HCT116 (cell line): ENCODE measurements around the gene PDE4D. TPM values are rescaled to one million over a fixed set of nuclear protein-coding genes. Genes with fewer than 3 reads are reported as not detected.
"Not testable (repeated sequence)": the region's sequence is repeated elsewhere in the genome, so short reads cannot be mapped to it uniquely, and the experiment has no call there.

Experiments
- ATAC-seq: fragments of 200-7000 bp; cut with Tn5 transposase; 2 replicates; pipeline ENCODE4 v1.9.1; 2020; ENCODE audit warnings: mild to moderate bottlenecking, moderate library complexity
- BruUV-seq: library from RNA; stranded (reverse); fragments of 400-500 nt; replicated peaks from 2 replicates; lab custom pipeline; 2021; lab: Mats Ljungman, UMichigan
- CTCF ChIA-PET: fragments of 300-600 bp; sonication (Branson Sonifier 250); formaldehyde crosslinking; loops from one replicate; lab custom pipeline; 2021; ENCODE audit warnings: antibody characterized with exemption; lab: Charles Lee
- POLR2A ChIA-PET: fragments of 300-600, 350-600 bp; sonication (Branson Sonifier 250); formaldehyde crosslinking; loops from one replicate; lab custom pipeline; 2021; ENCODE audit warnings: antibody characterized with exemption; lab: Charles Lee
- RAD21 ChIA-PET, 2 experiments: fragments of 300-600 bp; sonication (Branson Sonifier 250); formaldehyde crosslinking; loops; one replicate each; lab custom pipeline; 2023; ENCODE audit warnings: low total read pairs in 2 of 2; ENCODE audit not compliant: uncharacterized antibody in 2 of 2, unreplicated experiment in 2 of 2, low non-redundant PET in 1 of 2; lab: Charles Lee
- DNase-seq: peaks from one replicate; pipeline ENCODE4 v3.0.0-alpha.2; 2010; ENCODE audit warnings: low read depth, low spot score
- H2AFZ ChIP-seq: fragments of 200-600 bp; shearing (Covaris generic), sonication (generic); 2 replicates; pipeline ENCODE4 v1.6.1; 2017; ENCODE audit warnings: low read depth, mixed run types, mixed read lengths, antibody characterized with exemption, low read length; ENCODE audit not compliant: poor library complexity, severe bottlenecking
- H3K27ac ChIP-seq: 2 replicates; pipeline ENCODE4 v1.5.1; 2012; ENCODE audit warnings: low read depth, low read length
- H3K27me3 ChIP-seq: fragments of 200-600 bp; sonication (generic); 2 replicates; pipeline ENCODE4 v1.6.1; 2016; ENCODE audit warnings: mixed run types, low read length, mixed read lengths; ENCODE audit not compliant: insufficient read depth
- H3K36me3 ChIP-seq, 2 experiments: fragments of 200-500 bp in 1 of 2; fragments of 200-600 bp in 1 of 2; sonication (Bioruptor generic) in 1 of 2; sonication (generic) in 1 of 2; 2 replicates each; pipeline versions ENCODE4 v1.5.1 to v1.6.1; 2014 to 2016; ENCODE audit warnings: low read length in 2 of 2, inconsistent platforms in 1 of 2, mixed read lengths in 1 of 2, mixed run types in 1 of 2; ENCODE audit not compliant: insufficient read depth in 2 of 2, control insufficient read depth in 1 of 2
- H3K4me1 ChIP-seq, 2 experiments: fragments of 200-600 bp in 1 of 2; sonication (generic) in 1 of 2; 2 replicates each; pipeline versions ENCODE4 v1.5.1 to v1.6.1; 2012 to 2017; ENCODE audit warnings: low read length in 2 of 2, inconsistent platforms in 1 of 2, mild to moderate bottlenecking in 1 of 2, mixed read lengths in 1 of 2, mixed run types in 1 of 2, moderate library complexity in 1 of 2; ENCODE audit not compliant: insufficient read depth in 2 of 2, control insufficient read depth in 1 of 2
- H3K4me2 ChIP-seq: fragments of 200-600 bp; sonication (generic); 2 replicates; pipeline ENCODE4 v1.6.1; 2017; ENCODE audit warnings: mixed run types, low read length, mixed read lengths
- H3K4me3 ChIP-seq, 2 experiments: fragments of 200-600 bp in 1 of 2; sonication (generic) in 1 of 2; replicated peaks in 1 of 2; 2 replicates each; pipeline ENCODE4 v1.5.1; 2011 to 2016; ENCODE audit warnings: low read length in 2 of 2, control low read depth in 1 of 2, low read depth in 1 of 2, mild to moderate bottlenecking in 1 of 2, mixed read lengths in 1 of 2, mixed run types in 1 of 2
- H3K79me2 ChIP-seq: fragments of 200-600 bp; sonication (generic); 2 replicates; pipeline ENCODE4 v1.6.1; 2017; ENCODE audit warnings: mild to moderate bottlenecking, mixed run types, low read length, moderate library complexity, mixed read lengths; ENCODE audit not compliant: insufficient read depth
- H3K9ac ChIP-seq: fragments of 200-600 bp; sonication (generic); 2 replicates; pipeline ENCODE4 v1.6.1; 2016; ENCODE audit warnings: low read length, mixed read lengths
- H3K9me2 ChIP-seq: fragments of 200-600 bp; sonication (generic), shearing (Covaris generic); 2 replicates; pipeline ENCODE4 v1.6.1; 2017; ENCODE audit warnings: mixed run types, mild to moderate bottlenecking, moderate library complexity; ENCODE audit not compliant: insufficient read depth
- H3K9me3 ChIP-seq, 2 experiments: fragments of 200-500 bp in 1 of 2; fragments of 200-600 bp in 1 of 2; sonication (Bioruptor generic) in 1 of 2; sonication (generic) in 1 of 2; 2 replicates each; pipeline ENCODE4 v1.6.1; 2014 to 2017; ENCODE audit warnings: low read length in 2 of 2, mixed read lengths in 2 of 2, inconsistent platforms in 1 of 2, low read depth in 1 of 2, mild to moderate bottlenecking in 1 of 2, mixed run types in 1 of 2, moderate library complexity in 1 of 2; ENCODE audit not compliant: control insufficient read depth in 1 of 2, insufficient read depth in 1 of 2
- H4K20me1 ChIP-seq: fragments of 200-600 bp; sonication (generic), shearing (Covaris generic); 2 replicates; pipeline ENCODE4 v1.6.1; 2017; ENCODE audit warnings: mixed run types, mild to moderate bottlenecking, moderate library complexity; ENCODE audit not compliant: insufficient read depth
- CBX3 ChIP-seq: IDR thresholded peaks from 2 replicates; pipeline ENCODE4 v1.6.1; 2012; ENCODE audit warnings: low read depth
- CEBPB ChIP-seq: IDR thresholded peaks from 2 replicates; pipeline ENCODE4 v1.6.1; 2012; ENCODE audit warnings: low read depth
- EGR1 ChIP-seq: IDR thresholded peaks from 2 replicates; pipeline ENCODE4 v1.6.1; 2012; ENCODE audit warnings: low read depth
- ELF1 ChIP-seq: IDR thresholded peaks from 2 replicates; pipeline ENCODE4 v1.6.1; 2012; ENCODE audit warnings: low read depth, borderline replicate concordance
- EZH2 ChIP-seq: fragments of 200-600 bp; sonication (generic); IDR thresholded peaks from 2 replicates; pipeline ENCODE4 v1.6.1; 2017; ENCODE audit warnings: antibody characterized with exemption, mixed run types
- JUND ChIP-seq: IDR thresholded peaks from 2 replicates; pipeline ENCODE4 v1.6.1; 2012
- POLR2A ChIP-seq: IDR thresholded peaks from 2 replicates; pipeline ENCODE4 v1.7.0; 2011; ENCODE audit warnings: borderline replicate concordance; ENCODE audit not compliant: insufficient read depth, insufficient read length; ENCODE audit errors: extremely low read depth
- POLR2AphosphoS5 ChIP-seq: IDR thresholded peaks from 2 replicates; pipeline ENCODE4 v1.6.1; 2011; ENCODE audit warnings: mild to moderate bottlenecking, low read depth, low read length, moderate library complexity
- RAD21 ChIP-seq: IDR thresholded peaks from 2 replicates; pipeline ENCODE4 v1.6.1; 2012; ENCODE audit warnings: low read depth, mild to moderate bottlenecking
- SIN3A ChIP-seq: IDR thresholded peaks from 2 replicates; pipeline ENCODE4 v1.6.1; 2012; ENCODE audit warnings: low read depth
- SP1 ChIP-seq: IDR thresholded peaks from 2 replicates; pipeline ENCODE4 v1.6.1; 2012; ENCODE audit warnings: low read depth
- ZFX ChIP-seq: fragments of 450-650 bp; IDR thresholded peaks from 2 replicates; pipeline ENCODE4 v1.6.1; 2017
- intact Hi-C: fragments of 100-400 bp; cut with micrococcal nuclease; formaldehyde crosslinking; loops from 2 replicates; pipeline ENCODE4 v1.10.0; 2022
- total RNA-seq: library from RNA; stranded (reverse); gene quantifications from one replicate; pipeline ENCODE4 v1.2.1, GENCODE V29; 2021; ENCODE audit not compliant: unreplicated experiment
- TF ChIP-seq, protein P1 (sequence below): IDR thresholded peaks from 2 replicates; pipeline ENCODE4 v1.6.1; 2011; ENCODE audit warnings: mild to moderate bottlenecking, low read length, moderate library complexity; ENCODE audit not compliant: insufficient replicate concordance; ENCODE audit errors: extremely low read depth
- TF ChIP-seq, protein P2 (sequence below): IDR thresholded peaks from 2 replicates; pipeline ENCODE4 v1.6.1; 2012
- TF ChIP-seq, protein P3 (sequence below): IDR thresholded peaks from 2 replicates; pipeline ENCODE4 v1.6.1; 2012; ENCODE audit warnings: low read depth

PDE4D gene
- total RNA-seq, 1 experiment from 2014 or later = 1.1 TPM

DNA sequence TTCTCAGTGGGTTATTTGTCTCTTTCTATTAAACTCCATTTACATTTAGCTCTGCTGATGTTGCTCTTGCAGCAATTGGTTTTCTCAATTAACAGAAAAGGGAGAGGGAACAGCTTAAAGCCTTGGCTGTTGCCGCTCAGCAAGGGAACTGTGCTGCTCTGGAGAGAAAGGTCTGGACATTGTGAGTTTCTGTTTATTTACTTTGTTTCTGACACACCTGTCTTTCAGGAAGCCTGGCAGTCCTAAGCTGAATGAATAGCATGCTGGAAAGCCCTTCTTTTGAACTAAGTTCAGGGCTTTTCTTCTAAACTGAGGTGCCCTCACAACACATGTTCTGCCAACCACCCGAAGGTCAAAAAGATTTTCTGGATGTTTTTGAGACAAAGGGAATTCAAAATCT is 491.9 kb downstream of the PDE4D start:
- no peaks in the 10 kb centered on the region for H3K4me1 ChIP-seq
- no peaks in the 10 kb centered on the region for H3K9me2 ChIP-seq
- no TSS peak for BruUV-seq
- TF ChIP-seq EGR1 (no peak), CEBPB (no peak), ZFX (no peak), RAD21 (no peak), EZH2 (no peak), SP1 (no peak), JUND (no peak), SIN3A (no peak), POLR2A (no peak), ELF1 (no peak), CBX3 (no peak), POLR2AphosphoS5 (no peak)
- TF ChIP-seq, protein P1, sequence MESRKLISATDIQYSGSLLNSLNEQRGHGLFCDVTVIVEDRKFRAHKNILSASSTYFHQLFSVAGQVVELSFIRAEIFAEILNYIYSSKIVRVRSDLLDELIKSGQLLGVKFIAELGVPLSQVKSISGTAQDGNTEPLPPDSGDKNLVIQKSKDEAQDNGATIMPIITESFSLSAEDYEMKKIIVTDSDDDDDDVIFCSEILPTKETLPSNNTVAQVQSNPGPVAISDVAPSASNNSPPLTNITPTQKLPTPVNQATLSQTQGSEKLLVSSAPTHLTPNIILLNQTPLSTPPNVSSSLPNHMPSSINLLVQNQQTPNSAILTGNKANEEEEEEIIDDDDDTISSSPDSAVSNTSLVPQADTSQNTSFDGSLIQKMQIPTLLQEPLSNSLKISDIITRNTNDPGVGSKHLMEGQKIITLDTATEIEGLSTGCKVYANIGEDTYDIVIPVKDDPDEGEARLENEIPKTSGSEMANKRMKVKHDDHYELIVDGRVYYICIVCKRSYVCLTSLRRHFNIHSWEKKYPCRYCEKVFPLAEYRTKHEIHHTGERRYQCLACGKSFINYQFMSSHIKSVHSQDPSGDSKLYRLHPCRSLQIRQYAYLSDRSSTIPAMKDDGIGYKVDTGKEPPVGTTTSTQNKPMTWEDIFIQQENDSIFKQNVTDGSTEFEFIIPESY = no peak
- TF ChIP-seq, protein P2, sequence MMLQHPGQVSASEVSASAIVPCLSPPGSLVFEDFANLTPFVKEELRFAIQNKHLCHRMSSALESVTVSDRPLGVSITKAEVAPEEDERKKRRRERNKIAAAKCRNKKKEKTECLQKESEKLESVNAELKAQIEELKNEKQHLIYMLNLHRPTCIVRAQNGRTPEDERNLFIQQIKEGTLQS = no peak
- TF ChIP-seq, protein P3, sequence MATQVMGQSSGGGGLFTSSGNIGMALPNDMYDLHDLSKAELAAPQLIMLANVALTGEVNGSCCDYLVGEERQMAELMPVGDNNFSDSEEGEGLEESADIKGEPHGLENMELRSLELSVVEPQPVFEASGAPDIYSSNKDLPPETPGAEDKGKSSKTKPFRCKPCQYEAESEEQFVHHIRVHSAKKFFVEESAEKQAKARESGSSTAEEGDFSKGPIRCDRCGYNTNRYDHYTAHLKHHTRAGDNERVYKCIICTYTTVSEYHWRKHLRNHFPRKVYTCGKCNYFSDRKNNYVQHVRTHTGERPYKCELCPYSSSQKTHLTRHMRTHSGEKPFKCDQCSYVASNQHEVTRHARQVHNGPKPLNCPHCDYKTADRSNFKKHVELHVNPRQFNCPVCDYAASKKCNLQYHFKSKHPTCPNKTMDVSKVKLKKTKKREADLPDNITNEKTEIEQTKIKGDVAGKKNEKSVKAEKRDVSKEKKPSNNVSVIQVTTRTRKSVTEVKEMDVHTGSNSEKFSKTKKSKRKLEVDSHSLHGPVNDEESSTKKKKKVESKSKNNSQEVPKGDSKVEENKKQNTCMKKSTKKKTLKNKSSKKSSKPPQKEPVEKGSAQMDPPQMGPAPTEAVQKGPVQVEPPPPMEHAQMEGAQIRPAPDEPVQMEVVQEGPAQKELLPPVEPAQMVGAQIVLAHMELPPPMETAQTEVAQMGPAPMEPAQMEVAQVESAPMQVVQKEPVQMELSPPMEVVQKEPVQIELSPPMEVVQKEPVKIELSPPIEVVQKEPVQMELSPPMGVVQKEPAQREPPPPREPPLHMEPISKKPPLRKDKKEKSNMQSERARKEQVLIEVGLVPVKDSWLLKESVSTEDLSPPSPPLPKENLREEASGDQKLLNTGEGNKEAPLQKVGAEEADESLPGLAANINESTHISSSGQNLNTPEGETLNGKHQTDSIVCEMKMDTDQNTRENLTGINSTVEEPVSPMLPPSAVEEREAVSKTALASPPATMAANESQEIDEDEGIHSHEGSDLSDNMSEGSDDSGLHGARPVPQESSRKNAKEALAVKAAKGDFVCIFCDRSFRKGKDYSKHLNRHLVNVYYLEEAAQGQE = no peak
- no peaks in the 10 kb centered on the region for H3K9me3 ChIP-seq
- H4K20me1 ChIP-seq = no peaks in the 10 kb centered on the region
- no peak overlapping the region for H3K9ac ChIP-seq
- ATAC-seq = no peak
- peaks cover 6% of the 10 kb centered on the region; the same call in 1 of the 2 replicates for H3K27me3 ChIP-seq
- RAD21 ChIA-PET = no interaction called here
- POLR2A ChIA-PET = no interaction called here
- CTCF ChIA-PET = no interaction called here
- intact Hi-C loops = no loop called here
- H2AFZ ChIP-seq = no peak overlapping the region
- no peak for DNase-seq
- H3K4me3 ChIP-seq = no peak overlapping the region
- H3K4me2 ChIP-seq = no peak overlapping the region
- H3K36me3 ChIP-seq = no peaks in the 10 kb centered on the region
- no peak overlapping the region for H3K27ac ChIP-seq
- H3K79me2 ChIP-seq = no peaks in the 10 kb centered on the region

DNA sequence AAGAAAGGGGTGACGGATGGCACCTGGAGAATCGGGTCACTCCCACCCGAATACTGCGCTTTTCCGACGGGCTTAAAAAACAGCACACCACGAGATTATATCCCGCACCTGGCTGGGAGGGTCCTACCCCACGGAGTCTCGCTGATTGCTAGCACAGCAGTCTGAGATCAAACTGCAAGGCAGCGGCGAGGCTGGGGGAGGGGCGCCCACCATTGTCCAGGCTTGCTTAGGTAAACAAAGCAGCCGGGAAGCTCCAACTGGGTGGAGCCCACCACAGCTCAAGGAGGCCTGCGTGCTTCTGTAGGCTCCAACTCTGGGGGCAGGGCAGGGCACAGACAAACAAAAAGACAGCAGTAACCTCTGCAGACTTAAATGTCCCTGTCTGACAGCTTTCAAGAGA is 498.6 kb downstream of the PDE4D start:
- H3K4me1 ChIP-seq, H3K27ac ChIP-seq, H2AFZ ChIP-seq, CTCF ChIA-PET, H3K9me3 ChIP-seq, H3K9ac ChIP-seq, H3K79me2 ChIP-seq, DNase-seq, BruUV-seq, POLR2A ChIA-PET, RAD21 ChIA-PET, H3K36me3 ChIP-seq, H4K20me1 ChIP-seq, H3K4me2 ChIP-seq, ATAC-seq, H3K4me3 ChIP-seq, H3K27me3 ChIP-seq, H3K9me2 ChIP-seq: not testable (repeated sequence)
- intact Hi-C loops = loop anchor here (5.0 kb wide), 1 partner anchor 327 kb away; no protein-coding TSS in a partner anchor
